Smooth muscle cell (in vitro differentiated cells): ENCODE measurements around the gene FLT4. TPM values are rescaled to one million over a fixed set of nuclear protein-coding genes. Genes with fewer than 3 reads are reported as not detected.
"Not testable (repeated sequence)": the region's sequence is repeated elsewhere in the genome, so short reads cannot be mapped to it uniquely, and the experiment has no call there.

Source experiments
- DNase-seq: peaks from one replicate; lab custom pipeline; 2025; ENCODE audit not compliant: unreplicated experiment; lab: John Stamatoyannopoulos, UW
- H2AFZ ChIP-seq: fragments of 200-600 bp; sonication (generic); 2 replicates; pipeline ENCODE4 v1.6.0; 2016; ENCODE audit warnings: antibody characterized with exemption, low read depth, mild to moderate bottlenecking
- H3F3A ChIP-seq: fragments of 200-600 bp; sonication (generic); 2 replicates; pipeline ENCODE4 v1.6.0; 2017; ENCODE audit warnings: antibody characterized with exemption, low read depth
- H3K27ac ChIP-seq: fragments of 200-600 bp; sonication (generic); 2 replicates; pipeline ENCODE4 v1.5.1; 2016; ENCODE audit warnings: low read depth, mild to moderate bottlenecking
- H3K27me3 ChIP-seq: fragments of 200-600 bp; sonication (generic); 2 replicates; pipeline ENCODE4 v1.6.1; 2016; ENCODE audit warnings: low read depth, mild to moderate bottlenecking
- H3K36me3 ChIP-seq: fragments of 200-600 bp; sonication (generic); 2 replicates; pipeline ENCODE4 v1.5.1; 2016; ENCODE audit warnings: low read depth
- H3K4me1 ChIP-seq: fragments of 200-600 bp; sonication (generic); 2 replicates; pipeline ENCODE4 v1.5.1; 2016; ENCODE audit warnings: low read depth
- H3K4me2 ChIP-seq: fragments of 200-600 bp; sonication (generic); 2 replicates; pipeline ENCODE4 v1.6.0; 2016; ENCODE audit warnings: mild to moderate bottlenecking
- H3K4me3 ChIP-seq: fragments of 200-600 bp; sonication (generic); 2 replicates; pipeline ENCODE4 v1.5.1; 2016; ENCODE audit warnings: mild to moderate bottlenecking
- H3K79me2 ChIP-seq: fragments of 200-600 bp; sonication (generic); 2 replicates; pipeline ENCODE4 v1.6.0; 2016; ENCODE audit warnings: low read depth, mild to moderate bottlenecking
- H3K9ac ChIP-seq: fragments of 200-600 bp; sonication (generic); 2 replicates; pipeline ENCODE4 v1.6.0; 2016; ENCODE audit warnings: low read depth
- H3K9me3 ChIP-seq: fragments of 200-600 bp; sonication (generic); replicated peaks from 2 replicates; pipeline ENCODE4 v1.5.1; 2016; ENCODE audit warnings: low read depth
- H4K20me1 ChIP-seq: fragments of 200-600 bp; sonication (generic); 2 replicates; pipeline ENCODE4 v1.6.0; 2016; ENCODE audit warnings: low read depth
- CTCF ChIP-seq: fragments of 200-600 bp; sonication (generic); IDR thresholded peaks from 2 replicates; pipeline ENCODE4 v1.5.1; 2017; ENCODE audit warnings: borderline replicate concordance, mild to moderate bottlenecking, antibody characterized with exemption; ENCODE audit not compliant: insufficient read depth, poor library complexity, severe bottlenecking
- WGBS: methylation state at CpG from one replicate; pipeline ENCODE4 v1.1.7; 2016; ENCODE audit warnings: low lambda C conversion rate; 5-methylcytosine and 5-hydroxymethylcytosine counted together
- polyA plus RNA-seq: library from polyadenylated mRNA; unstranded; fragments of >200 nt; fragmentation: Nextera tagmentation; extraction: Ambion mirVana; gene quantifications from 2 replicates; pipeline ENCODE4 v1.2.1, GENCODE V29; 2016
- total RNA-seq: library from RNA; depleted of rRNA; stranded (reverse); fragments of >200 nt; gene quantifications from 2 replicates; pipeline ENCODE4 v1.2.3, GENCODE V29; 2014

FLT4 gene
- total and polyA plus RNA-seq, 2 experiments from 2014 or later = not detected

- H3F3A ChIP-seq = no peaks in the 10 kb centered on the region
- no peak overlapping the region for H3K9ac ChIP-seq
- 81% methylated on average over 22 of the region's 22 CpGs for WGBS
- H3K4me1 ChIP-seq = no peaks in the 10 kb centered on the region
- H3K4me2 ChIP-seq = no peak overlapping the region
- no peak overlapping the region for H2AFZ ChIP-seq
- H3K4me3 ChIP-seq = no peak overlapping the region
- no peak for DNase-seq
- no peak overlapping the region for H3K27ac ChIP-seq
- H3K27me3 ChIP-seq = peaks cover 7% of the 10 kb centered on the region
- H4K20me1 ChIP-seq = no peaks in the 10 kb centered on the region
- TF ChIP-seq CTCF = no peak
- no peaks in the 10 kb centered on the region for H3K79me2 ChIP-seq
- no peaks in the 10 kb centered on the region for H3K9me3 ChIP-seq
- no peaks in the 10 kb centered on the region for H3K36me3 ChIP-seq
Observed at GRCh38 chr5:180665682-180666404, 16.4 kb upstream of the FLT4 start.

- no peaks in the 10 kb centered on the region for H3K4me1 ChIP-seq
- TF ChIP-seq CTCF = no peak
- H3K9ac ChIP-seq = no peak overlapping the region
- no peak overlapping the region for H2AFZ ChIP-seq
- no peak overlapping the region for H3K27ac ChIP-seq
- H3F3A ChIP-seq = no peaks in the 10 kb centered on the region
- H3K36me3 ChIP-seq = no peaks in the 10 kb centered on the region
- 70% methylated on average over 28 of the region's 54 CpGs for WGBS
- no peaks in the 10 kb centered on the region for H3K9me3 ChIP-seq
- H3K4me3 ChIP-seq = no peak overlapping the region
- H3K4me2 ChIP-seq = no peak overlapping the region
- peaks cover 45% of the 10 kb centered on the region for H3K27me3 ChIP-seq
- no peaks in the 10 kb centered on the region for H4K20me1 ChIP-seq
- H3K79me2 ChIP-seq = no peaks in the 10 kb centered on the region
- DNase-seq = no peak
Observed at GRCh38 chr5:180658774-180659564, 9.6 kb upstream of the FLT4 start.

- peaks cover 61% of the 10 kb centered on the region for H3K27me3 ChIP-seq
- not testable (repeated sequence) for H3F3A ChIP-seq, H3K9ac ChIP-seq, H3K36me3 ChIP-seq, H3K79me2 ChIP-seq, DNase-seq, H2AFZ ChIP-seq, H3K4me3 ChIP-seq, H3K4me2 ChIP-seq, H4K20me1 ChIP-seq, H3K4me1 ChIP-seq, H3K27ac ChIP-seq, H3K9me3 ChIP-seq
- WGBS = 95% methylated on average over 16 of the region's 16 CpGs
Observed at GRCh38 chr5:180655243-180655642, 5.8 kb upstream of the FLT4 start.

GRCh38 chr5:180652771-180653170, 3.4 kb upstream of the FLT4 start:
- H3K9ac ChIP-seq = no peak overlapping the region
- H3K79me2 ChIP-seq = no peaks in the 10 kb centered on the region
- no peak for DNase-seq
- no peak overlapping the region for H3K4me2 ChIP-seq
- 49% methylated on average over 5 of the region's 5 CpGs for WGBS
- peaks cover 68% of the 10 kb centered on the region for H3K27me3 ChIP-seq
- H2AFZ ChIP-seq = no peak overlapping the region
- H3K4me1 ChIP-seq = peaks cover 9% of the 10 kb centered on the region
- no peaks in the 10 kb centered on the region for H3K9me3 ChIP-seq
- no peaks in the 10 kb centered on the region for H4K20me1 ChIP-seq
- no peaks in the 10 kb centered on the region for H3K36me3 ChIP-seq
- no peaks in the 10 kb centered on the region for H3F3A ChIP-seq
- TF ChIP-seq CTCF = no peak
- H3K27ac ChIP-seq = no peak overlapping the region
- H3K4me3 ChIP-seq = no peak overlapping the region
